Astrocyte of the cerebellum (primary cell): Measurements from ENCODE around the gene TMEM163.

Source experiments
- DNase-seq: peaks from one replicate; pipeline ENCODE4 v3.0.0-alpha.2; 2011; ENCODE audit warnings: low read depth
- H3K4me3 ChIP-seq: 2 replicates; pipeline ENCODE4 v1.5.1; 2011; ENCODE audit warnings: mild to moderate bottlenecking, low read depth, low read length, moderate library complexity
- in situ Hi-C: cut with HindIII; loops from 2 replicates; pipeline ENCODE4 v1.10.0; 2017; ENCODE audit warnings: low sequenced_read_pairs
- TF ChIP-seq, protein P1 (sequence below): IDR thresholded peaks from 2 replicates; pipeline ENCODE4 v1.5.1; 2012; ENCODE audit warnings: low read length, low read depth, moderate library complexity, mild to moderate bottlenecking; ENCODE audit errors: missing control alignments

Gene TMEM163

DNA sequence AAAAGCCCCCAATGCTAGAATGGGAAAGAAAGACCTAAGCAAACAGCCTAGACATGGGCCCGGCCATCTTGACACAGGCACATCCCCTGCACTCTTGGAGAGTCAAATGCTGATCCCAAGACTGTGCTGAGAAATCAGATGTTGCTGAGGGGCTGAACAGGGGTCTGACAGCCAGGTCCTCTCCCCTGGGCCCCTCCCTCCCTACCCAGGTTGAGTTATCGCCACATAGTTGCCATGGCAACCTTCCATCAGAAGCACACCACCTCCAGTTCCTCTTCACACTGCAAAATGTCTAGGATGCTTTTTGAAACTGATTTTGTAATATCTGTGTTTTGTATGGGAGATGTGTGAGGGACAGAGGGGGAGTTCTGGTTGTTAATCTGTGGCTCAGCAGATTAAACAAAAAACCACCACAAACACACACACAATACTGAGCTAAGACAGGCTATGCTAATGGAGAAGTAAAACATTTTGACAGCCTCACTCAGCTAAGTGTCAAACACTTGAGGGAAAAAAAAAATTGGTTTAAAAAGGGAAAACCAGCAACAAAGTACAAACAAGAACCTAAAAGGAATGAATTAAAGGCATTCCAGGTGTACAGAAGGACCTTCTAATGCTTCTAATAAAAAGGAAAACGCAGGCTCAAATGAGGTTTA is 88.2 kb downstream of the TMEM163 start:
- no peak for DNase-seq

DNA sequence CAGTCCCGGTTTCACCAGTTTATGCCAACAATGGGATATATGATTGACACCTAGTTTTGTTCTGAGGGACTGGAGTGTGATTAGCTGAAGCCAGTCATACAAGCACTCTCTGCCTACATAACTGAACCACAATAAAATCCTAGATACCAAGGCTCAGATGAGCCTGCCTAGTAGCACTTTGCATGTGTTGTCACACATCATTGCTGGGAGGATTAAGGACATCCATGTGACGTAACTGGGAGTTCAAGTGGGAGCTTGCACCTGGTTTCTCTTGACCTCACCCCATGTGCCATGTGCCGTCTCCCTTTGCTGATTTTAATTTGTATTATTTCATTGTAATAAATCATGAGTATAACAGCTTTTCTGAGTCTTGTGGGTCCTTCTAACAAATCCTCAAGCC is 90.3 kb downstream of the TMEM163 start:
- in situ Hi-C loops = no loop called here
- no peak overlapping the region for H3K4me3 ChIP-seq
- TF ChIP-seq, protein P1, sequence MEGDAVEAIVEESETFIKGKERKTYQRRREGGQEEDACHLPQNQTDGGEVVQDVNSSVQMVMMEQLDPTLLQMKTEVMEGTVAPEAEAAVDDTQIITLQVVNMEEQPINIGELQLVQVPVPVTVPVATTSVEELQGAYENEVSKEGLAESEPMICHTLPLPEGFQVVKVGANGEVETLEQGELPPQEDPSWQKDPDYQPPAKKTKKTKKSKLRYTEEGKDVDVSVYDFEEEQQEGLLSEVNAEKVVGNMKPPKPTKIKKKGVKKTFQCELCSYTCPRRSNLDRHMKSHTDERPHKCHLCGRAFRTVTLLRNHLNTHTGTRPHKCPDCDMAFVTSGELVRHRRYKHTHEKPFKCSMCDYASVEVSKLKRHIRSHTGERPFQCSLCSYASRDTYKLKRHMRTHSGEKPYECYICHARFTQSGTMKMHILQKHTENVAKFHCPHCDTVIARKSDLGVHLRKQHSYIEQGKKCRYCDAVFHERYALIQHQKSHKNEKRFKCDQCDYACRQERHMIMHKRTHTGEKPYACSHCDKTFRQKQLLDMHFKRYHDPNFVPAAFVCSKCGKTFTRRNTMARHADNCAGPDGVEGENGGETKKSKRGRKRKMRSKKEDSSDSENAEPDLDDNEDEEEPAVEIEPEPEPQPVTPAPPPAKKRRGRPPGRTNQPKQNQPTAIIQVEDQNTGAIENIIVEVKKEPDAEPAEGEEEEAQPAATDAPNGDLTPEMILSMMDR = no peak
- DNase-seq = no peak

More for the DNA sequence above, 88.2 kb downstream of the TMEM163 start:
- in situ Hi-C loops = no loop called here
- H3K4me3 ChIP-seq = no peak overlapping the region
- TF ChIP-seq, protein P1 = no peak

DNA sequence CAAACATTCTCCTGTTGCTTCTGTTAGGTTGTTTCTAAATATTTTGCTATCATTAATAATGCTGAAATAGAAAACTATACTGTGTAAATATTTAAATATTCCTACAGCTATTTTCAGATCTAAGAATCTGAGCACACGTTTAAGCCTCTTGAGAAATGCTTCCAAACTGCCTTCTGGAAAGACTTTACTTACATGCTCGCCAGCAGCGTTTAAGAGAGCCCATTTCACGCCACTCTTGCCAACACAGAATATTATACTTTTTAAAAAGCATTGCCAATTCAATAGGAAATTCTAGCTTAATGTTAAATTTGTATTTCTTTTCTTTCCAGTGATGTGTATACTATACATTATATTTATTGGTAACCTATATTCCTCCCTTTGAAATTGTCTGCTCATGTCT is 92.0 kb downstream of the TMEM163 start:
- no peak overlapping the region for H3K4me3 ChIP-seq
- TF ChIP-seq, protein P1 = no peak
- no peak for DNase-seq
- in situ Hi-C loops = no loop called here

DNA sequence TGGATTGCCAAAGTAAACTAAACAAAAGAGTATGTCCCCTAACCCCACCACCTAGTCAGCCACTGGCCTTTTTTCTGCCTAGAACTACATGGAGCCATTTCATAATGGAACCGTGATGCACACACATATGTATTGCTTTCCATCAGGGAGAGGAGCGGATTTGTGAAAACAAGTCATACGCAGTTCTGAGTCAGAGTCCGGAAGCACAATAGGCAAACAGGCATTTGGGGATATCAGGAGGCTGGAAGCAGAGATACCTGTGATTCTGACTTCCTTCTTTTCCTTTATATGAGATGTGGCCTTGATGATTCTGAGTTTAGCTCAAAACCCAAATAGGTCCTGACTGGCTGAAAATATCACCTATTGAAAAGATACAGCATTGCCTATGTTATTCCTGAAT is 93.5 kb downstream of the TMEM163 start:
- no peak for DNase-seq
- in situ Hi-C loops = no loop called here
- no peak overlapping the region for H3K4me3 ChIP-seq
- TF ChIP-seq, protein P1 = no peak

DNA sequence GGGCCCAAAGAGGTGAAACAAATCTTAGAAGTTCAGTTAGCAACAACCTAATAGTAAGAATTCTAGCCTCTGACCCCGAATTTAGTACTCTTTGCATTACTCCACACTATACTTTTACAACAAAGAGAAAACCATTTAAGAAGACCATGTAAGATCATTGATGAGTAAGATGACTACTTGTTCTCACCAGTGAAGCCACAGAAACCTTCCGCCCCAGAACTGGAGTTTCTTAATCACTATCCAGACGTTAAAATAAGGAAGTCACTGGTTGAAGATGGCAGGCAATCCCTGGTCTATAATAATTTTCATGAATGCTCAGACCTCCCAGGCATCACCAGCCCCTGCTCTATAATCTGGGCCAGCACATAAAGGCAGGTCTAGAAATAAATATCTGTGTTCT is 95.0 kb downstream of the TMEM163 start:
- no peak for DNase-seq
- in situ Hi-C loops = no loop called here
- TF ChIP-seq, protein P1 = no peak
- no peak overlapping the region for H3K4me3 ChIP-seq

DNA sequence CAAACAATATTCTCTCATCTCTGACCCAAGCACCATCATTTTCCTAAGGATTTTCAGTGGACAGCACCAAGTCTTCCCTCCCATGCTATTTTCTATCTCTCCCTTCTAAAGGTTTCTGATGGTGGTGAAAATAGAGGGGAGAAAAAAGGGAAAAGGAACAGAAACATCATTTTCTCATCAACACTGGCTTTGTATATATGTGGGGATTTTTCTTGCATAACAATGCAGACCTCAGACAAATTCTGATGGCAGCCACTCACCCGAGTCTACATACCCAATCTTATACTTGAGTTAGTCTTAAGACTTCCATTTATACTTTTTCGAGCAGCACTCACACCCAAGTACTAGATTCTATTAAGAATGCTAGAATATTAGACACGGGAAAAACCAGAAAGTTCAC is 95.8 kb downstream of the TMEM163 start:
- TF ChIP-seq, protein P1 = no peak
- in situ Hi-C loops = no loop called here
- H3K4me3 ChIP-seq = no peak overlapping the region
- DNase-seq = no peak
